ENCODE data around the gene CSRP2. TPM values are rescaled to one million over a fixed set of nuclear protein-coding genes. Genes with fewer than 3 reads are reported as not detected.

Gene CSRP2
- total RNA-seq, 4 donors from 2014 or later, result 10.1 to 24.4 (median 15.8) TPM

- no peak for TF ChIP-seq CTCF (IDR thresholded peaks at IDR 0.05)
- no peak for TF ChIP-seq POLR2A (IDR thresholded peaks at IDR 0.05)
- no peak for TF ChIP-seq EP300 (IDR thresholded peaks at IDR 0.05)
- TF ChIP-seq POLR2AphosphoS5 (IDR thresholded peaks at IDR 0.05), result no peak
- Histone ChIP-seq H3K9me3 (no peaks in the 10 kb centered on the region), H3K4me1 (no peaks in the 10 kb centered on the region), H3K4me3 (no peak overlapping the region), H3K27ac (no peak overlapping the region), H3K36me3 (peaks cover 24% of the 10 kb centered on the region), H3K27me3 (no peaks in the 10 kb centered on the region)
- no peak for DNase-seq (ENCODE audit: low spot score in 2 of 2)
Observed at GRCh38 chr12:76813265-76813664, 65.6 kb downstream of the CSRP2 start.

- no peak overlapping the region for H3K4me3 ChIP-seq
- no peak overlapping the region for H3K27ac ChIP-seq
- no peak for TF ChIP-seq POLR2A (IDR thresholded peaks at IDR 0.05)
- TF ChIP-seq POLR2AphosphoS5 (IDR thresholded peaks at IDR 0.05), result no peak
- TF ChIP-seq CTCF (IDR thresholded peaks at IDR 0.05), result no peak
- no peak for TF ChIP-seq EP300 (IDR thresholded peaks at IDR 0.05)
- WGBS, result 86% methylated on average over 1 of the region's 1 CpG
- no peaks in the 10 kb centered on the region for H3K27me3 ChIP-seq
- no peaks in the 10 kb centered on the region for H3K4me1 ChIP-seq
- peaks cover 34% of the 10 kb centered on the region for H3K36me3 ChIP-seq
- DNase-seq (ENCODE audit: low spot score in 2 of 2), result no peak
- no peaks in the 10 kb centered on the region for H3K9me3 ChIP-seq
Observed at GRCh38 chr12:76811976-76812375, 66.8 kb downstream of the CSRP2 start.

- Histone ChIP-seq H3K4me1 (no peaks in the 10 kb centered on the region), H3K9me3 (no peaks in the 10 kb centered on the region), H3K27ac (no peak overlapping the region), H3K27me3 (no peaks in the 10 kb centered on the region), H3K4me3 (no peak overlapping the region), H3K36me3 (peaks cover 39% of the 10 kb centered on the region)
- TF ChIP-seq EP300 (IDR thresholded peaks at IDR 0.05) (no peak), POLR2AphosphoS5 (IDR thresholded peaks at IDR 0.05) (no peak), POLR2A (IDR thresholded peaks at IDR 0.05) (no peak), CTCF (IDR thresholded peaks at IDR 0.05) (no peak)
- no peak for DNase-seq (ENCODE audit: low spot score in 2 of 2)
- WGBS, result 54% methylated on average over 6 of the region's 6 CpGs
Observed at GRCh38 chr12:76810671-76811419, 68.0 kb downstream of the CSRP2 start.

Other genes with a start within 250 kb of the CSRP2 start
- 10 to 100 TPM; 10.5 to 54.8 (median 19.9) TPM for gene ZDHHC17, start 114.9 kb downstream of the CSRP2 start, total RNA-seq
- 1 to 10 TPM in 3 of 4 donors, under 1 TPM in 1; 0.83 to 5.2 (median 1.9) TPM for gene E2F7, start 186.6 kb upstream of the CSRP2 start, total RNA-seq

Data from suprapubic skin (tissue), 4 donors.